SU-DHL-6 (cell line): Measurements from ENCODE around the gene GPS2.

Experiments used
- H2AFZ ChIP-seq: fragments of 200-600 bp; sonication (generic); 2 replicates; pipeline ENCODE4 v1.6.1; 2014; ENCODE audit warnings: low read depth, mild to moderate bottlenecking, moderate library complexity, mixed read lengths, antibody characterized with exemption, low read length; ENCODE audit not compliant: severe bottlenecking
- H3F3A ChIP-seq: fragments of 200-600 bp; shearing (Covaris generic); 2 replicates; pipeline ENCODE4 v1.6.0; 2016; ENCODE audit warnings: antibody characterized with exemption, mild to moderate bottlenecking; ENCODE audit not compliant: insufficient read depth
- H3K27ac ChIP-seq: fragments of 200-600 bp; sonication (generic); 2 replicates; pipeline ENCODE4 v1.5.1; 2016; ENCODE audit warnings: low read depth, mild to moderate bottlenecking, low read length, moderate library complexity, mixed read lengths
- H3K27me3 ChIP-seq: fragments of 200-600 bp; sonication (generic), shearing (Covaris generic); 2 replicates; pipeline ENCODE4 v1.6.0; 2014; ENCODE audit warnings: mild to moderate bottlenecking, low read length
- H3K36me3 ChIP-seq: fragments of 200-600 bp; sonication (generic); 2 replicates; pipeline ENCODE4 v1.6.1; 2014; ENCODE audit warnings: mild to moderate bottlenecking, low read length, mixed read lengths
- H3K4me2 ChIP-seq: fragments of 300-600, 200-600 bp; shearing (Covaris generic), sonication (generic); 2 replicates; pipeline ENCODE4 v1.6.0; 2014; ENCODE audit warnings: low read length, low read depth, mild to moderate bottlenecking; ENCODE audit not compliant: poor library complexity, severe bottlenecking
- H3K4me3 ChIP-seq: fragments of 200-600 bp; sonication (generic); 2 replicates; pipeline ENCODE4 v1.5.1; 2014; ENCODE audit warnings: antibody characterized with exemption, low read length, mild to moderate bottlenecking, mixed read lengths; ENCODE audit not compliant: insufficient read depth, poor library complexity, severe bottlenecking
- H3K79me2 ChIP-seq: fragments of 200-600 bp; sonication (generic); 2 replicates; pipeline ENCODE4 v1.6.1; 2014; ENCODE audit warnings: mild to moderate bottlenecking, low read length, moderate library complexity; ENCODE audit not compliant: insufficient read depth
- H3K9ac ChIP-seq: fragments of 200-600 bp; sonication (generic); 2 replicates; pipeline ENCODE4 v1.7.0; 2014; ENCODE audit warnings: mild to moderate bottlenecking, low read length
- H3K9me2 ChIP-seq: fragments of 200-600 bp; sonication (generic); replicated peaks from 2 replicates; pipeline ENCODE4 v1.6.1; 2014; ENCODE audit warnings: low read length; ENCODE audit not compliant: insufficient read depth
- H3K9me3 ChIP-seq: fragments of 200-600 bp; sonication (generic); 2 replicates; pipeline ENCODE4 v1.6.1; 2014; ENCODE audit warnings: low read length, mixed read lengths; ENCODE audit not compliant: insufficient read depth
- H4K20me1 ChIP-seq: fragments of 200-600 bp; sonication (generic); 2 replicates; pipeline ENCODE4 v1.6.1; 2014; ENCODE audit warnings: low read depth, mild to moderate bottlenecking, antibody characterized with exemption, low read length, moderate library complexity, mixed read lengths
- EZH2phosphoT487 ChIP-seq: fragments of 200-600 bp; sonication (generic), shearing (Covaris generic); conservative IDR thresholded peaks from 2 replicates; pipeline ENCODE4 v1.6.1; 2018; ENCODE audit warnings: mild to moderate bottlenecking, antibody characterized with exemption, low read length, moderate library complexity, mixed read lengths
- TF ChIP-seq, protein P1 (sequence below): fragments of 200-600 bp; sonication (generic); IDR thresholded peaks from one replicate; pipeline ENCODE4 v1.5.1; 2017; ENCODE audit warnings: antibody characterized with exemption, mild to moderate bottlenecking, low read length, moderate library complexity; ENCODE audit not compliant: insufficient read depth, poor library complexity, severe bottlenecking

GPS2 gene

DNA sequence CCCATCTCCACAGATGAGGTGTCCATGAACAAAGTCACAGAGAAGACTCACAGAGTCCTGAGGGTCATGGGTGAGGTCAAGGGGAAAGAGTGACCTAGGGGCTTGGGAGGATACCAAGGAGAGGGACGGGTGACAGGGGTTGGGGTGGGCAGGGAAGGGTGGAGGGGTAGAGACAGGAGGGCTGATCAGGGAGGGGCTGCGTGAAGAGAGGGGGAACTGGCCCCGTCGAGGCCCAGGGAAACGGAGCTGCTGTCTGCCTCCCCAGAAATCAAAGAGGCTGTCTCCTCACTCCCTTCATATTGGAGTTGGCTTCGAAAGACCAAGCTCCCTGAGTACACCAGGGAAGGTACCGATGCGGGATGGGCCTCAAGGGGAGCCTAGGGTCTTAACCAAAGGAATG lies 40.4 kb upstream of the GPS2 start:
- H3K4me2 ChIP-seq: no peak overlapping the region

GRCh38 chr17:7355053-7355452 lies 39.9 kb upstream of the GPS2 start, which contains the start of gene TMEM95:
TMEM95 (plus strand) TSS chr17:7355156; CDS start chr17:7355205, 49 bp downstream.
- H4K20me1 ChIP-seq: no peaks in the 10 kb centered on the region
- no peak within 1 kb of the TSS for H3K27ac ChIP-seq
- no peak for TF ChIP-seq EZH2phosphoT487
- no peak within 1 kb of the TSS for H2AFZ ChIP-seq
- H3K79me2 ChIP-seq: no peaks in the 10 kb centered on the region
- no peak within 1 kb of the TSS for H3K4me2 ChIP-seq
- no peaks in the 10 kb centered on the region for H3K9me3 ChIP-seq
- H3K36me3 ChIP-seq: no peaks in the 10 kb centered on the region
- no peaks in the 10 kb centered on the region for H3K9me2 ChIP-seq
- peaks cover 7% of the 10 kb centered on the region; the same call in 1 of the 2 replicates for H3F3A ChIP-seq
- no peak within 1 kb of the TSS for H3K4me3 ChIP-seq
- no peaks in the 10 kb centered on the region for H3K27me3 ChIP-seq
- no peak within 1 kb of the TSS for H3K9ac ChIP-seq

More for the DNA sequence above, 40.4 kb upstream of the GPS2 start:
- no peak for TF ChIP-seq EZH2phosphoT487
- TF ChIP-seq, protein P1, sequence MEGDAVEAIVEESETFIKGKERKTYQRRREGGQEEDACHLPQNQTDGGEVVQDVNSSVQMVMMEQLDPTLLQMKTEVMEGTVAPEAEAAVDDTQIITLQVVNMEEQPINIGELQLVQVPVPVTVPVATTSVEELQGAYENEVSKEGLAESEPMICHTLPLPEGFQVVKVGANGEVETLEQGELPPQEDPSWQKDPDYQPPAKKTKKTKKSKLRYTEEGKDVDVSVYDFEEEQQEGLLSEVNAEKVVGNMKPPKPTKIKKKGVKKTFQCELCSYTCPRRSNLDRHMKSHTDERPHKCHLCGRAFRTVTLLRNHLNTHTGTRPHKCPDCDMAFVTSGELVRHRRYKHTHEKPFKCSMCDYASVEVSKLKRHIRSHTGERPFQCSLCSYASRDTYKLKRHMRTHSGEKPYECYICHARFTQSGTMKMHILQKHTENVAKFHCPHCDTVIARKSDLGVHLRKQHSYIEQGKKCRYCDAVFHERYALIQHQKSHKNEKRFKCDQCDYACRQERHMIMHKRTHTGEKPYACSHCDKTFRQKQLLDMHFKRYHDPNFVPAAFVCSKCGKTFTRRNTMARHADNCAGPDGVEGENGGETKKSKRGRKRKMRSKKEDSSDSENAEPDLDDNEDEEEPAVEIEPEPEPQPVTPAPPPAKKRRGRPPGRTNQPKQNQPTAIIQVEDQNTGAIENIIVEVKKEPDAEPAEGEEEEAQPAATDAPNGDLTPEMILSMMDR: no peak
- no peaks in the 10 kb centered on the region for H3K9me2 ChIP-seq
- peaks cover 7% of the 10 kb centered on the region; the same call in 1 of the 2 replicates for H3F3A ChIP-seq
- no peak overlapping the region for H3K27ac ChIP-seq
- no peaks in the 10 kb centered on the region for H3K27me3 ChIP-seq
- H2AFZ ChIP-seq: no peak overlapping the region
- no peaks in the 10 kb centered on the region for H3K36me3 ChIP-seq
- H3K9me3 ChIP-seq: no peaks in the 10 kb centered on the region
- no peaks in the 10 kb centered on the region for H3K79me2 ChIP-seq
- no peak overlapping the region for H3K4me3 ChIP-seq
- no peak overlapping the region for H3K9ac ChIP-seq
- H4K20me1 ChIP-seq: no peaks in the 10 kb centered on the region

DNA sequence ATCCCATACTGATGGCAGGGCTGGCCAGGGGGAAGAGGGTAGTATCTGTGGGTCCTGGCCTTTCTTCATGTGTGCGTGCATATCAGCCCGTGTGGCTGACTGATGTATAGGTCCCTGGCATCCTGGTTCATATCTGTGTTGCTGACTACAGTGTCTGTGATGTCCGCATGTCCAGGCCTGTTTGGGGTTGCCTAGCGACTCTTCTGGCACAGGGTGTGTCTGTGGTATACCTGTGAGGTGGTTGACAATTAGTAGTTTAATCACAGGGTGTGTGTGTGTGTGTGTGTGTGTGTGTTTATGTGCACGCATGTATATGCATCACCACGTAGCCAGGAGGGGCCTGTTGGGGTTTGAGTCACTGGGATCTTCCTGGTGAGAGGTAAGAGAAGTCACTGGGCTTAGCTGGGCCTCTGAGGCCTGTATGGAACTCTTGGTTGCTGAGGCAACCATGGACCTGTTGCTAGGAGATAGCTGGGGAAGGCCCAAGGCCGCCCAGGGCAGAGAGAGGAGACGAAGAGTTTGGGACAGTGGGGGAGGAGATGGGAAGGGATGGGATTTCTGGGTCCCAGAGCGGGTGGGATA lies 39.2 kb upstream of the GPS2 start:
- Histone ChIP-seq H3K9ac (no peak overlapping the region), H3K36me3 (no peaks in the 10 kb centered on the region)

More for the DNA sequence above, 39.2 kb upstream of the GPS2 start:
- Histone ChIP-seq H3K9me2 (no peaks in the 10 kb centered on the region), H3K79me2 (no peaks in the 10 kb centered on the region), H3K4me2 (no peak overlapping the region), H3K27ac (no peak overlapping the region), H3K9me3 (no peaks in the 10 kb centered on the region), H3K4me3 (no peak overlapping the region), H3K27me3 (no peaks in the 10 kb centered on the region), H4K20me1 (no peaks in the 10 kb centered on the region), H2AFZ (no peak overlapping the region), H3F3A (peaks cover 13% of the 10 kb centered on the region)
- TF ChIP-seq, protein P1: no peak
- no peak for TF ChIP-seq EZH2phosphoT487
